ENCODE data around the gene PAQR6.

PAQR6 gene

GRCh38 chr1:156262461-156263287, 14.8 kb upstream of the PAQR6 start:
- DNase-seq, result no peak

GRCh38 chr1:156260896-156261295, 13.0 kb upstream of the PAQR6 start:
- DNase-seq, result no peak

DNA sequence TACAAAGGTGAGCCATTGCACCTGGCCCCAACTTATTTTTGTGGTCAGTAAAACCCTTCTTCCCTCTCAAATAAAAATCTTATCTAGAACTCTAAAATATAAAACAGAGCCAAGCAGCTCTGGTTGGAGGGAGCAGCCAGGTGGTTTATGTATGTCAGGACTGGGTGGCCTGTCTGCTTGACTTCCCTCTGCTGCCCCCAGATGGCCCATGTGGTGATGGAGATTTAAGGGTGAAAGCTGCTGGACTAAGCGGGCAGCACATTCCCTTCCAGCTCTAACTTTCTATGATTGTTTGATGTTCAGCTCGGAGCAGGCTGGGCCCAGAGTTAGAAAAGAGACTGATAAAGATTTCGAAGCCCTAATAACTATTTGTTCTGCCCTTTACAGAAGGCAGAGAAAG, 11.9 kb upstream of the PAQR6 start:
- peak in 1 of 4 experiments; percentile 12 for DNase-seq

- no peak for DNase-seq
Measured at GRCh38 chr1:156258859-156259258, 11.0 kb upstream of the PAQR6 start.

GRCh38 chr1:156257711-156258110, 9.9 kb upstream of the PAQR6 start:
- DNase-seq, result no peak

DNA sequence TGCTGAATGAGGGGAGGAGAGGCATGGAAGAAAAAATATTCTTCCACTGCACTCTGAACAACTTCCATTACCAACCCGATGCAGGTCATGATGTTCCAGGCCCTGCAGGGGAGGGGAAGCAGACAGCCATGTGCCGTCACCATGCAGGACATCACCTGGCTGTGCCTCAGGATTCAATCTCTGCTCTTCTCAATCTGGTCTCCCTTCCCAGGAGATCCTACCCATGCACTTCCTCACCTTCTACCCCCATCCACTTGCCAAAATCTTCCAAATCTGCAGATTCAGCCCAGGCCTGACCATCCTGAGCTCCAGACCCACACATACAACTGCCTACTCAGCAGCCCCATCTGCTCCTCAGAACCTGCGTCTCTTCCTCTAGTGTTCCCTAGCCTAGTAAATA, 5.8 kb upstream of the PAQR6 start:
- no peak for DNase-seq

- no peak for DNase-seq
Measured at GRCh38 chr1:156251527-156251926, 3.7 kb upstream of the PAQR6 start.

GRCh38 chr1:156249593-156249992, 1.7 kb upstream of the PAQR6 start:
- DNase-seq, result no peak

- no peak for DNase-seq
Measured at GRCh38 chr1:156248323-156248683, 447 bp upstream of the PAQR6 start.

DNA sequence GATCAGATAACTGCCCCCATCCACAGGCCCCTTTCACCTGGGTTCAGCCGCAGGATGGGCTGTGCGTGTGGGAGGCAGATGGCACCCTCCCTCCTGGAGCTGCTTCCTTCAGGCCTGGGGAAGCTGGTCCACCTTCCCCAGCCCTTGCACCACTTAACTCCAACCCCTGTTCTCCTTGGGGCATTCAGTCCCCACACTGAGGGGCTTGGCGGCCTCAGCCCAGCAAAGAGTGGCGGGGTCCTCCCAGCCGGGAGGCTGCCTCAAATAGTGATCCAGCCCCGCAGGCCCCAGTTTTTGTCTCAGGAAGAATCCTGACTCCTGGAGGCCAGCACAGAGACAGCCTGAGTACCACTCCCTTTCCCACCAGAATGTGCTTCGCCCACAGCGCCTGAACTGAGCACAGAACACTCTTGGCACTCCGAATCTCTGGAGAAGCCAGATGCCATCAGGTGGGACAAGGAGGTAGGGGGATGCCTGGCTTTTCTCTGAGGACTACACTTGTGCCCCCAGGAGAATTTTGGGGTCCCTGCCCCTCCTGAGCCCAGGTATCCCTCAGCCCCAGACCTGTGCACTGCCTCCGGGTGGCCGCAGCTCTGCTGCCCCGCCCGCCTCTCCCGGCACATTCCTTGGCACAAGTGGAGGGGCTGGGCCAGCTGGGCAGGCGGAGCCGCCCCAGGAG, 936 bp downstream of the PAQR6 start:
- DNase-seq, result peak in 1 of 4 experiments; percentile 8

DNA sequence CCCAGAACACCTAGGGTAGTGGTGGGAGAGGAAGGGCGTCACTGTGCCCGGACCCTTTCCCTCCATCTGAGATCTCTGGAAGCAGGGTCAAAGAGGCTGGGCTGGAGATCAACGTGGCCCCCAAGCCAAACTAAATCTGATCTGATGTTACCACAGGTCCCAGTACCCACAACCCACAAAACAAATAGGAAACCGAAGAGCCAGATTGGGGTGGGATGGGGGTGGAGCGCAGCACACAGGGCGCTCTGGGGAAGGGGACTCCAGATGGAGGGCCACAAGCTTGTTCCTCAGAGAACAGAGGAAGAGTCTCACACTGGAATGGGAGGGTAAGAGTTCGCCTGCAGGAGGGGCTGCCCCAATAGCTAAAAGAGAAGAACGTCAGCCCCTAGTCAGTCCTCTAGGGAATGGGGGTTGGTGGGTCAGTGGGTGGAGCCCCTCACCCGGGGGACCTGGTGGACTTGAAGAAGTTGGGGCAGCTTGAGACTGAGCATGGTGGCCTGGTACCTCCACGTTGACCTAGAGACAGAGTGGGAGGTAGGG, 1.5 kb downstream of the PAQR6 start:
- DNase-seq, result no peak

GRCh38 chr1:156245451-156246232, 2.2 kb downstream of the PAQR6 start:
- peak; percentile 13 to 55 (median 31) for DNase-seq

GRCh38 chr1:156244712-156245111, 3.1 kb downstream of the PAQR6 start:
- no peak for DNase-seq

GRCh38 chr1:156244126-156244525, 3.7 kb downstream of the PAQR6 start:
- DNase-seq, result no peak

- DNase-seq, result no peak
Measured at GRCh38 chr1:156242738-156243137, 5.1 kb downstream of the PAQR6 start.

DNA sequence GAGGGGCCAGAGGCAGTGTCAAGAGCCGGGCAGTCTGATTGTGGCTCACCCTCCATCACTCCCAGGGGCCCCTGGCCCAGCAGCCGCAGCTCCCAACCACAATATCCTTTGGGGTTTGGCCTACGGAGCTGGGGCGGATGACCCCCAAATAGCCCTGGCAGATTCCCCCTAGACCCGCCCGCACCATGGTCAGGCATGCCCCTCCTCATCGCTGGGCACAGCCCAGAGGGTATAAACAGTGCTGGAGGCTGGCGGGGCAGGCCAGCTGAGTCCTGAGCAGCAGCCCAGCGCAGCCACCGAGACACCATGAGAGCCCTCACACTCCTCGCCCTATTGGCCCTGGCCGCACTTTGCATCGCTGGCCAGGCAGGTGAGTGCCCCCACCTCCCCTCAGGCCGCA, 5.9 kb downstream of the PAQR6 start, which contains the start of gene BGLAP:
Gene BGLAP, plus strand, starts transcription at position 259 of the 400 bp plus-strand sequence. Its CDS starts 48 bp downstream, at position 307.
- no peak for DNase-seq

DNA sequence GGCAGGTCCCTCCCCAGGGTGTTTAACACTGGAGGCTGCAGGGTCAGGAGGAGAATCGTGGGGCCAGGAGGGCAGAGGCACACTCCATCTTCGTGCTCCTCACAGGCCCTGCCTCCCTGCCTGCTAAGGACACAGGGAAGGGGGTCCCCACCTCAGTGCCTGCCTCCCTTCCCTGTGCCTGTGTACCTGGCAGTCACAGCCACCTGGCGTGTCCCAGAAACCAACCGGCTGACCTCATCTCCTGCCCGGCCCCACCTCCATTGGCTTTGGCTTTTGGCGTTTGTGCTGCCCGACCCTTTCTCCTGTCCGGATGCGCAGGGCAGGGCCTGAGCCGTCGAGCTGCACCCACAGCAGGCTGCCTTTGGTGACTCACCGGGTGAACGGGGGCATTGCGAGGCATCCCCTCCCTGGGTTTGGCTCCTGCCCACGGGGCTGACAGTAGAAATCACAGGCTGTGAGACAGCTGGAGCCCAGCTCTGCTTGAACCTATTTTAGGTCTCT, 6.5 kb downstream of the PAQR6 start:
- DNase-seq, result peak; percentile 13 to 44 (median 30)

- DNase-seq, result no peak
Measured at GRCh38 chr1:156238248-156238647, 9.6 kb downstream of the PAQR6 start.

DNA sequence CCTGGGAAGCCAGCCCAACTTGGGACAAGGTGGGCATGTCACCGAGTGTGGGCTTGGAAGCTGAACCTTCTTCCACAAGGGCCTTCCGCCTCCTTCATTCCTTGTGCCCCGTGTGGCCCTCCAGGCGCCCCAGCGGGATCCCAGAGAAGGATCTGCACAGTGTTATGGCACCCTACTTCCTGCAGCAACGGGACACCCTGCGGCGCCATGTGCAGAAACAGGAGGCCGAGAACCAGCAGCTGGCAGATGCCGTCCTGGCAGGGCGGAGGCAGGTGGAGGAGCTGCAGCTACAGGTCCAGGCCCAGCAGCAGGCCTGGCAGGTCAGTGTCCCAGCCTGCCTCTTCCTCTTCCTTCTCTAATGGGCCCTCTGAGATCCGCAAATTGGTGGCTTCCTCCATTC, 11.7 kb downstream of the PAQR6 start:
- no peak for DNase-seq

GRCh38 chr1:156233426-156234127, 14.3 kb downstream of the PAQR6 start:
- no peak for DNase-seq

- DNase-seq, result no peak
Measured at GRCh38 chr1:156232201-156232894, 15.5 kb downstream of the PAQR6 start.

DNA sequence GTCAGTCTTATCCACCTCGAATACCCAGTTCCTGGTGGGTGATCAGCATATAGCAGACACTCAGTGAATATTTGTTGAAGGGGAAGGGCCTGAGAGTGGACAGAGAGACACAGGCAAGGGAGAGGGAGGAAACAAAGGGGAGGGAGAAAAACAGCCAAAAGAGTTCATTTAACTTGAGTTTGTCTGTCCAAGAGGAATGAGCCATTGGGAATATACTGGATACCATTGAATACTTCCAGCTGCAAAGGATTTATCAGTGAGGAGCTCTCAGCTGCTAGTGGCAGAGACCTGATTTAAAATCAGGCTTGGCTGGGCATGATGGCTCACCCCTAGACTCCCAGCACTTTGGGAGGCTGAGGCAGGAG, 17.4 kb downstream of the PAQR6 start:
- DNase-seq, result no peak

Data from suppressor macrophage (primary cell).